PC-9 (cell line): ENCODE results near the gene EFS.

Experiments used
- CTCF ChIP-seq: fragments of 200-600 bp; sonication (generic); conservative IDR thresholded peaks from 2 replicates; pipeline ENCODE4 v1.6.1; 2017; ENCODE audit warnings: mixed run types, antibody characterized with exemption, mild to moderate bottlenecking, moderate library complexity
- EZH2 ChIP-seq: fragments of 200-600 bp; sonication (generic); IDR thresholded peaks from 2 replicates; pipeline ENCODE4 v1.8.0; 2017; ENCODE audit warnings: antibody characterized with exemption, low read depth

GRCh38 chr14:23352506-23353432 lies 12.2 kb downstream of the EFS start, which contains the start of gene SLC22A17:
- no peak for TF ChIP-seq CTCF
- TF ChIP-seq EZH2, result no peak
